Measurements from ENCODE around the gene ATP1A4. TPM values are rescaled to one million over a fixed set of nuclear protein-coding genes. Genes with fewer than 3 reads are reported as not detected.

Gene ATP1A4
- total RNA-seq, 1 experiment from 2014 or later, result not detected

DNA sequence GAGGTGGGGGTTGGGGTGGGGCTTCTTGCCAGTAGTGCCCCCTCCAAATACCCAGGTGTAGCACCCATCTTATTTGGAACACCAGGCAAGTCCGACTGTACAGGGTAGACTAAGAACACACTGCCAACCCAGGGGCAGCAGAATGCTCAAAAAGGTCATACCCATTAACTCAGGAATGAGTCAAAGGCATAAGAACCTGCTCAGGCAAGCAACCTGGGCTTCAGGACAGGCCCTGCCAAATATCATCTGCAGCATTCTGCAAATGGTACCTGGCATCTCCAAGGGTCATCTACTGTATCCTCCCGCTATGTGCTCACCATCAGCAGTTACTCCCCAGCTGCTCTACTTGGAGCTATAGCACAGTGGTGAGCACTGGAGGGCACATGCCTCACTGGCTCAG, 73.2 kb downstream of the ATP1A4 start:
- DNase-seq (ENCODE audit: low read depth), result no peak

DNA sequence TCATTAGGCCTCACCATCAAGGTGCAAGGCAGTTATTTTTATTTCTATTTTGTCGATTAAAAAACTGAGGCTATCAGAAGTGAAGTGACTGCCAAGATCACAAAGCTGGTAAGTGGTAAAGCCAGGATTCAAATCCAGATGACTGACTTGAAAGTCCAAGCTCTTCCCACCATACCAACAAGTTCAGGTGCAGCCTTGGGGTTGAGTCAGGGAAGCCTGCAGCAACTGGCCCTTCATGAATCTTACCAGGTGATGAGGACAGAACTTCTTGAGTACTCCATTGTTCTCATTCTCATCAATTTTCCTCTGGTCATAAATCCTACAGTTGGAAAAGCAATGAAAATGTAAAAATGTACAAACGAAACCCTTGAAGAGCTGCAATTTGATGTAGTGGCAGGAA, 73.9 kb downstream of the ATP1A4 start:
- DNase-seq (ENCODE audit: low read depth), result no peak

DNA sequence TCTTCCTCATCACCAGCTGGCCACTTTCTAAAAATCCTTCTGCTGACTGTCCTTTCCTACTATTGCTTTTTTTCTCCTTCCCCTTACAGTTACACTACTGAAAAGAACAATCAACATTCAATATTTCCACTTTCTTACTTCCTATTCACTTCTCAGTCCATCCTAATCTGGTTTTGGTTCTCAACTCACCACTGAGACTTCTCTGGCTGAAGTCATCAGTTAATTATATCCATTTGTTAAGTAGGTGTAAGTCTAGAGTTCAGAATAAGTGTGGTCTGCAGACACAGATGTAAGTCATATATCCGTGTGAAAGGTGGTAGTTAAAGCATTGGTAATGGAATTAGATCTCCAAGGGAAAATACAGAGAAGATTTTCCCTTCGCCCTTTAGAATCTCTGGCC, 75.2 kb downstream of the ATP1A4 start:
- no peak for DNase-seq (ENCODE audit: low read depth)

DNA sequence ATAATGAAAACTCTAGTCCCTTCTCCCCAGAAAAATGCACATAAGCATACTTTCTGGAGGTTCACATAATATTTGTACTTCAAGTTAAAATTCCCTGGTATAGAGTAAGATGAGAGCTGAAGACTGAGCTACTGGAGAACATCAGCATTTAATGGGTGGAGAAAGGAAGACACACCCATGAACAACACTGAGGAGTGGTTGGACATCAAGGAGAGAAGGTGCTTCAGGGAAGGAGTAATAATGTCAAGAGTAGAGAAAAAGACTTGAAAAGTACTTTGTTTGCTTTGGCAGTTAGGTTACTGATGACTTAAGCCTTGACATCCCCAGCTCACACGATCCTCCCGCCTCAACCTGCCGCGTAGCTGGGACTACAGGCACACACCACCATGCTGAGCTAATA, 75.6 kb downstream of the ATP1A4 start:
- DNase-seq (ENCODE audit: low read depth), result no peak

DNA sequence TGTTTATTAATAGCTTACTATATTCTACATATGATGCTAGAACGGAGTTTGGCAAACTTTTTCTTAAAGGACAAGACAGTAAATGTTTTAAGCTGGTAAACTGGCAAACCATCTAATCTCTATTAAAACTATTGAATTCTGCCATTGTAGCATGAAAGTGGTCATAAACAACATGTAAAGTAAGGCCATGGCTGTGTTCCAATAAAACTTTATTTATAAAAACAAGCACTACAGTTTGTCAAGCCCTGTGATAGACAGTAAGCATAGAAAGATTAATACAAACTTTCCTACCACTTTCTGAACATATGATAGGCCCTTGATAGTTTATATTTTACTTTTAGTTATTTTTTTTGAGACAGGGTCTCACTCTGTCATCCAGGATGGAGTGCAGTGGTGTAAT, 76.2 kb downstream of the ATP1A4 start:
- no peak for DNase-seq (ENCODE audit: low read depth)

DNA sequence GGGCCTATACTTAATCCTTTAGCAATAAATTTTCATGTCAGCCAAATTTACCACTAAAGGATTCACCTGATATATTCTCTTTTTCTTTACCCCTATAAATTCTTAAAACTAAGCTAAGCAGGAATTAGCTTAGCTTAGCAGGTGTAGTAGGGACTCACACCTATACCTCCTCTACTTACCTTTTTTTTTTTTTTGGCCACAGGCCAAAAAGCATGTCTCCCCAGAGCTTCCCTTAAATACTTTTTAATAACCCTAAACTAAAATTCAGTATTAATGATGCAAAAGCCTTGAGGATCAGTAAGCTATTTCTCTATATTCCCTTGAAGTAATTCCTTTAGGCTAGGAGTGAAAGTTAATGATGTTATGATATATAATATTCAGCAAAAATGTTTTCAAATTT, 77.0 kb downstream of the ATP1A4 start:
- DNase-seq (ENCODE audit: low read depth), result no peak

DNA sequence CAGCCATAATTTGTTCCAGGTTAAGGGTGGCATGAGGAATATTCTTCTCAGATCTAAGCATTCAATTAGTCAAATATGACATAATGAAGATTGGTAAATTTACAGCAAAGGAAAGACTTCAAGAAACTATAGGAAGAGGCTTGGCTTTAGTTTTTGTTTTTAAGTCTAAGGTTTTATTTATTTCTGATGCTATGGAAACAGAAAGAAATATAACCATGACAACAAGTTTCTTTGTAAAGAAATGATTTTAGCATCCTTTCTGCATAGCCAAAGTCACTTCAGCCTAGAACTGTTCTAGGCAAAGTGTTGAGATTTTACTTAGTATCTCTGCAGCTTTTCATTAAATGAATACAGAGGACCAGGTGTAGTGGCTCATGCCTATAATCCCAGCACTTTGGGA, 81.5 kb downstream of the ATP1A4 start:
- no peak for DNase-seq (ENCODE audit: low read depth)

Other genes starting within 250 kb of the ATP1A4 start
- 655 and 859 TPM in 2 replicates for gene TAGLN2, start 226.1 kb upstream of the ATP1A4 start, total RNA-seq (2014; rRNA removed; shearing (Covaris generic))
- 0.80 and 1.2 TPM in 2 replicates for gene IGSF9, start 206.0 kb upstream of the ATP1A4 start, total RNA-seq (2014; rRNA removed; shearing (Covaris generic))
- 10.7 and 15.9 TPM in 2 replicates for gene SLAMF9, start 197.4 kb upstream of the ATP1A4 start, total RNA-seq (2014; rRNA removed; shearing (Covaris generic))
- gene PIGM, start 119.6 kb upstream of the ATP1A4 start, total RNA-seq (2014; rRNA removed; shearing (Covaris generic)), result 4.9 and 5.8 TPM in 2 replicates
- not detected in 2 replicates for gene KCNJ10, start 81.4 kb upstream of the ATP1A4 start, total RNA-seq (2014; rRNA removed; shearing (Covaris generic))
- not detected in 2 replicates for gene KCNJ9, start 70.1 kb upstream of the ATP1A4 start, total RNA-seq (2014; rRNA removed; shearing (Covaris generic))
- gene IGSF8, start 53.0 kb upstream of the ATP1A4 start, total RNA-seq (2014; rRNA removed; shearing (Covaris generic)), result 17.5 and 18.0 TPM in 2 replicates
- not detected in 2 replicates for gene ATP1A2, start 35.8 kb upstream of the ATP1A4 start, total RNA-seq (2014; rRNA removed; shearing (Covaris generic))
- gene CASQ1, start 39.0 kb downstream of the ATP1A4 start, total RNA-seq (2014; rRNA removed; shearing (Covaris generic)), result not detected in 2 replicates
- gene PEA15, start 53.8 kb downstream of the ATP1A4 start, total RNA-seq (2014; rRNA removed; shearing (Covaris generic)), result 129 and 187 TPM in 2 replicates
- 47.6 and 56.9 TPM in 2 replicates for gene DCAF8, start 110.9 kb downstream of the ATP1A4 start, total RNA-seq (2014; rRNA removed; shearing (Covaris generic))
- 26.9 and 27.6 TPM in 2 replicates for gene PEX19, start 133.5 kb downstream of the ATP1A4 start, total RNA-seq (2014; rRNA removed; shearing (Covaris generic))
- 115 and 133 TPM in 2 replicates for gene COPA, start 191.6 kb downstream of the ATP1A4 start, total RNA-seq (2014; rRNA removed; shearing (Covaris generic))
- gene NCSTN, start 191.8 kb downstream of the ATP1A4 start, total RNA-seq (2014; rRNA removed; shearing (Covaris generic)), result 40.0 and 49.0 TPM in 2 replicates
- gene NHLH1, start 215.5 kb downstream of the ATP1A4 start, total RNA-seq (2014; rRNA removed; shearing (Covaris generic)), result 0.18 TPM in 1 of 2 replicates, not detected in the other
- gene VANGL2, start 249.0 kb downstream of the ATP1A4 start, total RNA-seq (2014; rRNA removed; shearing (Covaris generic)), result 2.1 and 2.5 TPM in 2 replicates

Measured in HT1080 (cell line).